HFFc6 (cell line): Measurements from ENCODE around the gene ARHGAP45. TPM values are rescaled to one million over a fixed set of nuclear protein-coding genes. Genes with fewer than 3 reads are reported as not detected.

Source experiments
- DNase-seq: peaks from one replicate; pipeline ENCODE4 v3.0.0-alpha.2; 2018
- H3K27ac Mint-ChIP-seq: 2 replicates; pipeline ENCODE4 v1.8.0; 2020; ENCODE audit warnings: mild to moderate bottlenecking, mixed read lengths
- H3K27me3 Mint-ChIP-seq: 2 replicates; pipeline ENCODE4 v1.8.0; 2021; ENCODE audit warnings: mild to moderate bottlenecking, moderate library complexity, mixed read lengths; ENCODE audit not compliant: insufficient read depth
- H3K36me3 Mint-ChIP-seq: 2 replicates; pipeline ENCODE4 v1.8.0; 2021; ENCODE audit warnings: low read depth, mixed read lengths
- H3K4me1 Mint-ChIP-seq: 2 replicates; pipeline ENCODE4 v1.8.0; 2020; ENCODE audit warnings: low read depth, mixed read lengths
- H3K4me3 Mint-ChIP-seq: 2 replicates; pipeline ENCODE4 v1.8.0; 2020; ENCODE audit warnings: mild to moderate bottlenecking, moderate library complexity, mixed read lengths
- H3K9me3 Mint-ChIP-seq: 2 replicates; pipeline ENCODE4 v1.8.0; 2020; ENCODE audit warnings: mild to moderate bottlenecking, mixed read lengths
- total RNA-seq, 6 experiments: library from RNA; stranded (reverse); fragmentation: NEBNext Ultra II Directional; extraction: Animal tissue kit (Norgen Biotek cat#: 25700); gene quantifications; 2 replicates in 1 of 6; 3 replicates in 5 of 6; pipeline ENCODE4 v1.2.3, GENCODE V29; 2021
- TF ChIP-seq, protein P1 (sequence below): fragments of 200-600 bp; sonication (generic); IDR thresholded peaks from 2 replicates; pipeline ENCODE4 v1.5.0; 2021; ENCODE audit warnings: antibody characterized with exemption, mild to moderate bottlenecking

ARHGAP45 gene
- total RNA-seq, 6 experiments from 2014 or later, result 0.28 to 0.74 (median 0.60) TPM

GRCh38 chr19:1065606-1066109 lies 1.3 kb upstream of the ARHGAP45 start:
- Mint-ChIP-seq H3K27ac (no peak overlapping the region), H3K36me3 (no peaks in the 10 kb centered on the region), H3K4me3 (no peak overlapping the region), H3K4me1 (no peaks in the 10 kb centered on the region), H3K9me3 (no peaks in the 10 kb centered on the region), H3K27me3 (peaks cover 13% of the 10 kb centered on the region)
- no peak for DNase-seq
- TF ChIP-seq, protein P1, sequence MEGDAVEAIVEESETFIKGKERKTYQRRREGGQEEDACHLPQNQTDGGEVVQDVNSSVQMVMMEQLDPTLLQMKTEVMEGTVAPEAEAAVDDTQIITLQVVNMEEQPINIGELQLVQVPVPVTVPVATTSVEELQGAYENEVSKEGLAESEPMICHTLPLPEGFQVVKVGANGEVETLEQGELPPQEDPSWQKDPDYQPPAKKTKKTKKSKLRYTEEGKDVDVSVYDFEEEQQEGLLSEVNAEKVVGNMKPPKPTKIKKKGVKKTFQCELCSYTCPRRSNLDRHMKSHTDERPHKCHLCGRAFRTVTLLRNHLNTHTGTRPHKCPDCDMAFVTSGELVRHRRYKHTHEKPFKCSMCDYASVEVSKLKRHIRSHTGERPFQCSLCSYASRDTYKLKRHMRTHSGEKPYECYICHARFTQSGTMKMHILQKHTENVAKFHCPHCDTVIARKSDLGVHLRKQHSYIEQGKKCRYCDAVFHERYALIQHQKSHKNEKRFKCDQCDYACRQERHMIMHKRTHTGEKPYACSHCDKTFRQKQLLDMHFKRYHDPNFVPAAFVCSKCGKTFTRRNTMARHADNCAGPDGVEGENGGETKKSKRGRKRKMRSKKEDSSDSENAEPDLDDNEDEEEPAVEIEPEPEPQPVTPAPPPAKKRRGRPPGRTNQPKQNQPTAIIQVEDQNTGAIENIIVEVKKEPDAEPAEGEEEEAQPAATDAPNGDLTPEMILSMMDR, result no peak

- Mint-ChIP-seq H3K9me3 (no peaks in the 10 kb centered on the region), H3K4me1 (no peaks in the 10 kb centered on the region), H3K27me3 (peaks cover 13% of the 10 kb centered on the region), H3K4me3 (no peak overlapping the region), H3K27ac (no peak overlapping the region), H3K36me3 (no peaks in the 10 kb centered on the region)
- DNase-seq, result no peak
- TF ChIP-seq, protein P1, result no peak
Observed at GRCh38 chr19:1066251-1066747, 668 bp upstream of the ARHGAP45 start.

DNA sequence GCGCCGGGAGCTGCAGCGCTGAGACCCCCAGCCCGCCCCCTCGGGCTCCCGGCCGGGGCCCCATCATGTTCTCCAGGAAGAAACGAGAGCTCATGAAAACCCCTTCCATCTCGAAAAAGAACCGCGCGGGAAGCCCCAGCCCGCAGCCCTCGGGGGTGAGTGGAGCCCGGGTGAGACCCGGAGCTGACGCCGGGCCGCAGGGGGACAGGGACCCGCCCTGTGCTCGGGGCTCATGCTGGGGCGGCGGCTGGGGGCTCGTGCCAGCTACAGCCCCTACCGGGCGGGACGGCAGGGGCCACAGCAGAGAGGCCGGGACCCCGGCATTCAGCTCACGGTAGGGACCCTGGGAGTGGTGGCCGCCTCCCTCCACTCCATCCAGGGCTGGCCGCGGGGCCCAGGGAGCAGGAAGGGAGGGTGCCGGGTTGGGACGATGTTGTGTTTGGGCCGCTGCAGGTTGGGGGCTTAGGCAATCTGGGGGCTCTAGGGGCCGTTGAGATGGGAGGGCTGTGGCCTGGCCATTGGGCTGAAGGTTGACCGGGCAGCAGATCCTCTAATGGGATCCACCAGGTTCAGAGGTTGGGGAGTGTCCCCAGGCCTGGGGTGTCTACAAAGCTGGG lies 482 bp downstream of the ARHGAP45 start:
- Mint-ChIP-seq H3K27me3 (peaks cover 13% of the 10 kb centered on the region), H3K36me3 (no peaks in the 10 kb centered on the region), H3K4me1 (peaks cover 7% of the 10 kb centered on the region; the same call in 1 of the 2 replicates), H3K9me3 (no peaks in the 10 kb centered on the region), H3K4me3 (no peak overlapping the region), H3K27ac (no peak overlapping the region)
- no peak for DNase-seq
- TF ChIP-seq, protein P1, result no peak

DNA sequence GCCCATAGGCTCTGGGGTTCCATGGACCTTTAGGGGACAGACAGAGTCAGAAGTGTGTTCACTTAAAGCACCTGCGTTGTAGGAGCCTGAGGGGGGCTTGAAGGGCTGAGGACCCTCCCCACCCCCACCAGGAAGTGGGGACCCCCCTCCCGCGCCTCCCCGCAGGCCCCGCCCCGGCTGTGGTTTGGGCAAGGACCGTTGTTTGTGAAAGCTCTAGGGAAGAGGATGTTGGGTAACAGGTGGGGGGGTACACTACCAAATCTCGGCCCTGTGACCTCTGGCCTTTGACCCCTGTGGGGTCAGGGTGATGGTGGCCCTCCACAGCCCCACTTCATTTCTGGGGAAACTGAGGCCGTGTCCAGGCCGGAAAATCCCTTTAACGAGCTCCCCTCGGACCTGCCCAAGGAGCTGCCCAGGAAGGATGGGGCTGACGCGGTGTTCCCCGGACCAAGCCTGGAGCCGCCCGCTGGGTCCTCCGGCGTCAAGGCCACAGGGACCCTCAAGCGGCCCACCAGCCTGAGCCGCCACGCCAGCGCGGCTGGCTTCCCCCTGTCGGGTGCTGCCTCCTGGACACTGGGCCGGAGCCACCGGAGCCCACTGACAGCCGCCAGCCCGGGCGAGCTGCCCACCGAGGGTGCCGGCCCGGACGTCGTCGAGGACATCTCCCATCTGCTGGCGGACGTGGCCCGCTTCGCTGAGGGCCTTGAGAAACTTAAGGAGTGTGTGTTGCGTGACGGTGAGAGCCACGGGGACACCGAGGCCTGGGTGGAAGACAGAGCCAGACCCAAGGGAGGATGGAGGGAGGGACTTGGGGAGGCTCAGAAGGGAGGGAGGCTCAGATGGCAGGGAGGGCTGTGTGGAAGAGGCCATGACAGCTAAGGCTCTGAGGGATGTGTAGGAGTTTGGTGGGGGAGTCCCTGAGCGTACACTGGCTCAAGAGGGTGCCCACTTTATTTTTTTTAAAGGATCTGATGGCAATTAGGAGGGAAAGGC lies 1.3 kb downstream of the ARHGAP45 start:
- no peak overlapping the region for H3K27ac Mint-ChIP-seq
- H3K4me3 Mint-ChIP-seq, result no peak overlapping the region
- H3K4me1 Mint-ChIP-seq, result peaks cover 7% of the 10 kb centered on the region; the same call in 1 of the 2 replicates
- no peaks in the 10 kb centered on the region for H3K9me3 Mint-ChIP-seq
- no peak for DNase-seq
- H3K36me3 Mint-ChIP-seq, result no peaks in the 10 kb centered on the region
- TF ChIP-seq, protein P1, result no peak
- peaks cover 15% of the 10 kb centered on the region for H3K27me3 Mint-ChIP-seq

DNA sequence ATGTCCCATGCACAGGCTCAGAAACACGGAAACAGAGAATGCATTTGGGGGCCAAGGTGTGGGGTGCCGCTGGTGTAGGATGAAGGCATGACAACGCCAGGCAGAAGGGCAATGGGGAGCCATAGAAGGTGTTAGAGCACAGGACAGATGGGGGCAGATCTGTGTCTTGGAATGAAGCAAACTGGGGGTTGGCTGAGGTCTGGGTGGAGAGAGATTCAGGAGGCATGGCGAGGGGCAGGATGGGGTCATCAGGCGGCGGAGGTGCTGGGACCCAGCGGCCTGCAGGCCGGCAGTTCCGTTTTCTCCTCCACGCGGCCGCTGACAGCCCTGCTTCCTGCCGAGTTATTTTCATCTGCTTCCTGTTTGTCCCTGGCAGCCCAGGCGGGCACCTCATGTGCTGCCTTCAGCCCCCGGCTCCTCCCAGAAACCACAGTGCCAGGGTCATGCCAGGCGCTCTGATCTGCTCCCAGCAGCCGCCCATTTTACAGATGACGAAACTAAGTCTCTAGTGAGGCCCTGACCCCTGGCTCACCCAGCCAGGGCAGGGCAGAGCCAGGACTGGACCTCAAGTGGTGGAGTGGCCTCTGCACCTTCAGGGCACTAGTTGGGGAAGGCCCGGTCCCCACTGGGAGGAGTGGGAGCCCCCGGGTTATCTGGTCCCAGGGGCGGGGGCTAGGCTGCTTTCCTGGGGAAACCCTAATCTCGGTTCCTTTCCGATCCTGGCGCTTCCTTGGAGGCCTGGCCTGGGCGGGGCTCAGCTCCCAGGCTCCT lies 2.2 kb downstream of the ARHGAP45 start:
- no peak for DNase-seq
- TF ChIP-seq, protein P1, result no peak
- no peak overlapping the region for H3K4me3 Mint-ChIP-seq
- peaks cover 15% of the 10 kb centered on the region for H3K27me3 Mint-ChIP-seq
- no peak overlapping the region for H3K27ac Mint-ChIP-seq
- H3K4me1 Mint-ChIP-seq, result peaks cover 7% of the 10 kb centered on the region; the same call in 1 of the 2 replicates
- no peaks in the 10 kb centered on the region for H3K9me3 Mint-ChIP-seq
- no peaks in the 10 kb centered on the region for H3K36me3 Mint-ChIP-seq
